ENCODE measurements around the gene NXT2. TPM values are rescaled to one million over a fixed set of nuclear protein-coding genes. Genes with fewer than 3 reads are reported as not detected.

Gene NXT2
- total and polyA plus RNA-seq, 10 of the 15 experiments (the other 5 are each of a cell fraction or from before 2014, with no cell fraction given), result 10.8 to 38.1 (median 21.2) TPM

- H3K4me3 ChIP-seq, result no peak overlapping the region
- CTCF ChIA-PET, result no interaction called here
- H3K27me3 ChIP-seq (replicated peaks in 1 of 2; ENCODE audit: control insufficient read depth in 2 of 2, insufficient read depth in 2 of 2, low read length in 1 of 2), result no peaks in the 10 kb centered on the region
- no peak for DNase-seq (ENCODE audit: low read depth, low spot score)
- SMC1A ChIA-PET (ENCODE audit: uncharacterized antibody, unreplicated experiment), result no interaction called here
- in situ Hi-C loops (cut with MboI), result no loop called here
- RAD21 ChIA-PET (ENCODE audit: unreplicated experiment), result no interaction called here
- FAIRE-seq, result no peak
- no peaks in the 10 kb centered on the region for H3K9me3 ChIP-seq (replicated peaks; ENCODE audit: control insufficient read depth, insufficient read depth, low read length)
- no TSS peak for BruUV-seq (replicated peaks)
- TF ChIP-seq SMAD1 (IDR thresholded peaks at IDR 0.05; ENCODE audit: low read depth, partially characterized antibody), result no peak
- TF ChIP-seq LARP7 (IDR thresholded peaks at IDR 0.05), result no peak
- no peak for TF ChIP-seq TCF3 (IDR thresholded peaks at IDR 0.05; ENCODE audit: borderline replicate concordance, insufficient read depth, low read depth, low read length)
- no peak for TF ChIP-seq CREM (IDR thresholded peaks at IDR 0.05; ENCODE audit: low read depth)
- no peak for TF ChIP-seq ASH2L (IDR thresholded peaks at IDR 0.05; ENCODE audit: borderline replicate concordance, low read depth)
- TF ChIP-seq BHLHE40 (IDR thresholded peaks at IDR 0.05; ENCODE audit: borderline replicate concordance in 1 of 2, low read depth in 2 of 2, low read length in 1 of 2), result no peak
- TF ChIP-seq DPF2 (IDR thresholded peaks at IDR 0.05), result no peak
- no peak for TF ChIP-seq SREBF2 (IDR thresholded peaks at IDR 0.05; ENCODE audit: low read length)
- no peaks in the 10 kb centered on the region for H4K20me1 ChIP-seq (ENCODE audit: control insufficient read depth, insufficient read depth)
- no peak overlapping the region for H3K27ac ChIP-seq (ENCODE audit: control insufficient read depth, insufficient read depth)
- H3K4me2 ChIP-seq (ENCODE audit: control insufficient read depth, insufficient read depth), result no peak overlapping the region
- 4% methylated on average over 2 of the region's 2 CpGs for WGBS (ENCODE audit: insufficient coverage, insufficient replicate concordance, low lambda C conversion rate, missing lambda C conversion rate)
- POLR2A ChIA-PET, result no interaction called here
- ATAC-seq, result no peak
- H2AFZ ChIP-seq (ENCODE audit: control insufficient read depth, low read depth, low read length), result no peak overlapping the region
- no peaks in the 10 kb centered on the region for H3K4me1 ChIP-seq (ENCODE audit: control insufficient read depth, insufficient read depth, low read length)
- intact Hi-C loops (cut with micrococcal nuclease; ENCODE audit: unreplicated experiment), result no loop called here
- H3K79me2 ChIP-seq (ENCODE audit: control insufficient read depth, insufficient read depth, low read length), result no peaks in the 10 kb centered on the region
- no peak overlapping the region for H3K9ac ChIP-seq (ENCODE audit: control insufficient read depth, insufficient read depth, low read length)
- no peaks in the 10 kb centered on the region for H3K36me3 ChIP-seq (ENCODE audit: control insufficient read depth in 2 of 2, insufficient read depth in 2 of 2, low read length in 1 of 2)
Measured at GRCh38 chrX:109577055-109577454, 40.4 kb downstream of the NXT2 start.

- H3K9me3 ChIP-seq (replicated peaks; ENCODE audit: control insufficient read depth, insufficient read depth, low read length), result no peaks in the 10 kb centered on the region
- in situ Hi-C loops (cut with MboI), result no loop called here
Measured at GRCh38 chrX:109578916-109579315, 42.3 kb downstream of the NXT2 start.

More at GRCh38 chrX:109578916-109579315, 42.3 kb downstream of the NXT2 start:
- SMC1A ChIA-PET (ENCODE audit: uncharacterized antibody, unreplicated experiment), result interaction anchor here (0.7 kb wide), 1 partner anchor 9 kb away, joined by 6 read pairs; no protein-coding TSS in a partner anchor
- POLR2A ChIA-PET, result no interaction called here
- CTCF ChIA-PET, result no interaction called here
- Histone ChIP-seq H2AFZ (ENCODE audit: control insufficient read depth, low read depth, low read length) (no peak overlapping the region), H3K4me1 (ENCODE audit: control insufficient read depth, insufficient read depth, low read length) (no peaks in the 10 kb centered on the region), H3K9ac (ENCODE audit: control insufficient read depth, insufficient read depth, low read length) (no peak overlapping the region), H3K27me3 (replicated peaks in 1 of 2; ENCODE audit: control insufficient read depth in 2 of 2, insufficient read depth in 2 of 2, low read length in 1 of 2) (no peaks in the 10 kb centered on the region), H3K4me2 (ENCODE audit: control insufficient read depth, insufficient read depth) (no peak overlapping the region), H3K4me3 (no peak overlapping the region), H4K20me1 (ENCODE audit: control insufficient read depth, insufficient read depth) (no peaks in the 10 kb centered on the region), H3K36me3 (ENCODE audit: control insufficient read depth in 2 of 2, insufficient read depth in 2 of 2, low read length in 1 of 2) (no peaks in the 10 kb centered on the region), H3K27ac (ENCODE audit: control insufficient read depth, insufficient read depth) (no peak overlapping the region), H3K79me2 (ENCODE audit: control insufficient read depth, insufficient read depth, low read length) (no peaks in the 10 kb centered on the region)
- BruUV-seq (replicated peaks), result no TSS peak
- ATAC-seq, result no peak
- TF ChIP-seq PAX5 (IDR thresholded peaks at IDR 0.05; ENCODE audit: borderline replicate concordance, low read depth, low read length), result no peak
- RAD21 ChIA-PET (ENCODE audit: unreplicated experiment), result interaction anchor here (1.0 kb wide), 1 partner anchor 41 kb away, joined by 3 read pairs; no protein-coding TSS in a partner anchor
- WGBS (ENCODE audit: insufficient coverage, insufficient replicate concordance, low lambda C conversion rate, missing lambda C conversion rate), result 33% methylated on average over 1 of the region's 1 CpG
- no peak for DNase-seq (ENCODE audit: low read depth, low spot score)
- FAIRE-seq, result no peak
- intact Hi-C loops (cut with micrococcal nuclease; ENCODE audit: unreplicated experiment), result no loop called here

Data from GM12878 (cell line).